Keratinocyte (primary cell): Measurements from ENCODE around the gene TMEM163. TPM values are rescaled to one million over a fixed set of nuclear protein-coding genes. Genes with fewer than 3 reads are reported as not detected.

ENCODE experiments used
- DNase-seq: peaks from one replicate; pipeline ENCODE4 v3.0.0-alpha.2; 2011; ENCODE audit warnings: low read depth, missing footprints, low spot score
- FAIRE-seq: peaks from 2 replicates; lab custom pipeline; 2011; peaks lifted over from hg19 to GRCh38; lab: Jason Lieb, UNC
- H2AFZ ChIP-seq: 2 replicates; pipeline ENCODE4 v1.6.0; 2012; ENCODE audit warnings: low read length, control low read depth, inconsistent platforms; ENCODE audit not compliant: control insufficient read depth
- H3K27ac ChIP-seq: 2 replicates; pipeline ENCODE4 v1.5.1; 2011; ENCODE audit warnings: low read length; ENCODE audit not compliant: control insufficient read depth, insufficient read depth
- H3K27me3 ChIP-seq: 3 replicates; pipeline ENCODE4 v1.6.0; 2011; ENCODE audit warnings: low read length; ENCODE audit not compliant: control insufficient read depth, insufficient read depth; ENCODE audit errors: extremely low read depth
- H3K36me3 ChIP-seq, 2 experiments: 2 replicates in 1 of 2; 3 replicates in 1 of 2; pipeline ENCODE4 v1.5.1; 2011; ENCODE audit warnings: low read length in 2 of 2, mild to moderate bottlenecking in 1 of 2; ENCODE audit not compliant: control insufficient read depth in 2 of 2, insufficient read depth in 2 of 2; ENCODE audit errors: extremely low read depth in 1 of 2
- H3K4me1 ChIP-seq: 3 replicates; pipeline ENCODE4 v1.5.1; 2011; ENCODE audit warnings: low read length; ENCODE audit not compliant: control insufficient read depth, insufficient read depth; ENCODE audit errors: extremely low read depth
- H3K4me2 ChIP-seq: 3 replicates; pipeline ENCODE4 v1.6.0; 2011; ENCODE audit warnings: low read depth, low read length; ENCODE audit not compliant: control insufficient read depth, insufficient read depth; ENCODE audit errors: extremely low read depth
- H3K4me3 ChIP-seq, 3 experiments: fragments of 200-600 bp in 1 of 3; sonication (generic) in 1 of 3; 2 replicates in 2 of 3; 3 replicates in 1 of 3; pipeline ENCODE4 v1.5.1; 2011 to 2016; ENCODE audit warnings: low read length in 3 of 3, mild to moderate bottlenecking in 3 of 3, control low read depth in 2 of 3, inconsistent platforms in 1 of 3, low read depth in 1 of 3, mixed read lengths in 1 of 3, mixed run types in 1 of 3, moderate library complexity in 1 of 3; ENCODE audit not compliant: control insufficient read depth in 2 of 3, insufficient read depth in 2 of 3; ENCODE audit errors: extremely low read depth in 1 of 3
- H3K79me2 ChIP-seq: 2 replicates; pipeline ENCODE4 v1.6.0; 2012; ENCODE audit warnings: low read length; ENCODE audit not compliant: control insufficient read depth, insufficient read depth
- H3K9ac ChIP-seq: 3 replicates; pipeline ENCODE4 v1.6.0; 2011; ENCODE audit warnings: low read length; ENCODE audit not compliant: control insufficient read depth, insufficient read depth; ENCODE audit errors: extremely low read depth
- H3K9me1 ChIP-seq: 3 replicates; pipeline ENCODE4 v1.6.0; 2011; ENCODE audit warnings: low read length; ENCODE audit not compliant: control insufficient read depth, insufficient read depth; ENCODE audit errors: extremely low read depth
- H3K9me3 ChIP-seq: 2 replicates; pipeline ENCODE4 v1.5.1; 2012; ENCODE audit warnings: low read depth, low read length; ENCODE audit not compliant: control insufficient read depth
- H4K20me1 ChIP-seq: 3 replicates; pipeline ENCODE4 v1.6.0; 2011; ENCODE audit warnings: low read length; ENCODE audit not compliant: control insufficient read depth, insufficient read depth; ENCODE audit errors: extremely low read depth
- CTCF ChIP-seq, 3 experiments: IDR thresholded peaks in 1 of 3; conservative IDR thresholded peaks in 1 of 3; optimal IDR thresholded peaks in 1 of 3; 2 replicates in 2 of 3; 3 replicates in 1 of 3; pipeline versions ENCODE3 to v1.5.1; 2011; ENCODE audit warnings: low read length in 3 of 3, mild to moderate bottlenecking in 3 of 3, moderate library complexity in 2 of 3, control low read depth in 1 of 3, inconsistent platforms in 1 of 3; ENCODE audit not compliant: insufficient read depth in 2 of 3; ENCODE audit errors: extremely low read depth in 1 of 3
- EZH2 ChIP-seq: IDR thresholded peaks from one replicate; pipeline ENCODE4 v1.6.1; 2012; ENCODE audit warnings: inconsistent platforms, mild to moderate bottlenecking, low read length, moderate library complexity
- dilution Hi-C: fragments of 300-500 bp; cut with MboI; formaldehyde crosslinking; loops from one replicate; pipeline ENCODE4 v1.7.0; 2020; ENCODE audit warnings: low sequenced_read_pairs; ENCODE audit not compliant: extremely low pct_ligation_motif_present
- polyA plus RNA-seq, 5 experiments: library from polyadenylated mRNA; depleted of rRNA in 3 of 5; stranded (reverse) in 3 of 5; stranded (forward) in 1 of 5; unstranded in 1 of 5; fragments of >200 nt; gene quantifications; 1 replicate in 1 of 5; 2 replicates in 3 of 5; 3 replicates in 1 of 5; pipeline versions ENCODE4 v1.2.1 to v1.2.3, GENCODE V29; 2011 to 2012; ENCODE audit warnings: missing spikeins in 2 of 5, low read depth in 1 of 5, low replicate concordance in 1 of 5

The TMEM163 gene
- polyA plus RNA-seq, 1 donor (not counting 4 experiments of a cell fraction or from before 2014, with no cell fraction given): not detected

- Histone ChIP-seq H3K9ac (no peak overlapping the region), H3K27ac (no peak overlapping the region), H3K27me3 (peaks cover 8% of the 10 kb centered on the region), H3K4me2 (no peak overlapping the region), H3K79me2 (no peaks in the 10 kb centered on the region), H3K4me3 (no peak overlapping the region), H3K9me1 (no peaks in the 10 kb centered on the region), H3K36me3 (no peaks in the 10 kb centered on the region), H3K4me1 (no peaks in the 10 kb centered on the region), H4K20me1 (no peaks in the 10 kb centered on the region), H3K9me3 (no peaks in the 10 kb centered on the region), H2AFZ (no peak overlapping the region)
- dilution Hi-C loops: no loop called here
- TF ChIP-seq CTCF (optimal IDR thresholded peaks at IDR 0.05 in 1 of 3, IDR thresholded peaks at IDR 0.05 in 1 of 3, conservative IDR thresholded peaks at IDR 0.05 in 1 of 3; ENCODE audit: extremely low read depth in 1 of 3, insufficient read depth in 2 of 3, low read length in 3 of 3) (no peak), EZH2 (no peak)
- FAIRE-seq (no peak), DNase-seq (no peak)
Measured at GRCh38 chr2:134670955-134671354, 47.8 kb downstream of the TMEM163 start.

- H3K27me3 ChIP-seq: peaks cover 8% of the 10 kb centered on the region
- TF ChIP-seq EZH2 (no peak), CTCF (optimal IDR thresholded peaks at IDR 0.05 in 1 of 3, IDR thresholded peaks at IDR 0.05 in 1 of 3, conservative IDR thresholded peaks at IDR 0.05 in 1 of 3; ENCODE audit: extremely low read depth in 1 of 3, insufficient read depth in 2 of 3, low read length in 3 of 3) (no peak)
Measured at GRCh38 chr2:134669731-134670669, 48.8 kb downstream of the TMEM163 start.

More at GRCh38 chr2:134669731-134670669, 48.8 kb downstream of the TMEM163 start:
- DNase-seq: no peak
- Histone ChIP-seq H3K4me1 (no peaks in the 10 kb centered on the region), H3K9ac (no peak overlapping the region), H4K20me1 (no peaks in the 10 kb centered on the region), H3K9me3 (no peaks in the 10 kb centered on the region), H3K4me2 (no peak overlapping the region), H2AFZ (no peak overlapping the region), H3K27ac (no peak overlapping the region), H3K4me3 (no peak overlapping the region), H3K9me1 (no peaks in the 10 kb centered on the region), H3K79me2 (no peaks in the 10 kb centered on the region), H3K36me3 (no peaks in the 10 kb centered on the region)
- FAIRE-seq: no peak
- dilution Hi-C loops: no loop called here
